HFFc6 (cell line): ENCODE results near the gene PCDHA3. TPM values are rescaled to one million over a fixed set of nuclear protein-coding genes. Genes with fewer than 3 reads are reported as not detected.
A peak's percentile ranks its signal among the peaks of the same experiment; 100 is the strongest.
"Not testable (repeated sequence)": the region's sequence is repeated elsewhere in the genome, so short reads cannot be mapped to it uniquely, and the experiment has no call there.

Experiments
- DNase-seq: peaks from one replicate; pipeline ENCODE4 v3.0.0-alpha.2; 2018
- H3K27ac Mint-ChIP-seq: 2 replicates; pipeline ENCODE4 v1.8.0; 2020; ENCODE audit warnings: mild to moderate bottlenecking, mixed read lengths
- H3K27me3 Mint-ChIP-seq: 2 replicates; pipeline ENCODE4 v1.8.0; 2021; ENCODE audit warnings: mild to moderate bottlenecking, moderate library complexity, mixed read lengths; ENCODE audit not compliant: insufficient read depth
- H3K36me3 Mint-ChIP-seq: 2 replicates; pipeline ENCODE4 v1.8.0; 2021; ENCODE audit warnings: low read depth, mixed read lengths
- H3K4me1 Mint-ChIP-seq: 2 replicates; pipeline ENCODE4 v1.8.0; 2020; ENCODE audit warnings: low read depth, mixed read lengths
- H3K4me3 Mint-ChIP-seq: 2 replicates; pipeline ENCODE4 v1.8.0; 2020; ENCODE audit warnings: mild to moderate bottlenecking, moderate library complexity, mixed read lengths
- H3K9me3 Mint-ChIP-seq: 2 replicates; pipeline ENCODE4 v1.8.0; 2020; ENCODE audit warnings: mild to moderate bottlenecking, mixed read lengths
- CTCF ChIP-seq: fragments of 200-600 bp; sonication (generic); IDR thresholded peaks from 2 replicates; pipeline ENCODE4 v1.5.0; 2021; ENCODE audit warnings: antibody characterized with exemption, mild to moderate bottlenecking
- total RNA-seq, 6 experiments: library from RNA; stranded (reverse); fragmentation: NEBNext Ultra II Directional; extraction: Animal tissue kit (Norgen Biotek cat#: 25700); gene quantifications; 2 replicates in 1 of 6; 3 replicates in 5 of 6; pipeline ENCODE4 v1.2.3, GENCODE V29; 2021

PCDHA3 gene
- total RNA-seq, 6 experiments from 2014 or later: 0.05 TPM; not detected in 5

GRCh38 chr5:140796718-140797095 is 4.2 kb upstream of the PCDHA3 start:
- Mint-ChIP-seq H3K36me3 (0 out of 2 replicates have a peak, but pooled peaks cover under 1% of the 10 kb centered on the region), H3K4me3 (no peak overlapping the region), H3K27me3 (no peaks in the 10 kb centered on the region), H3K9me3 (peaks cover 26% of the 10 kb centered on the region), H3K27ac (no peak overlapping the region), H3K4me1 (no peaks in the 10 kb centered on the region)
- no peak for DNase-seq
- no peak for TF ChIP-seq CTCF

DNA sequence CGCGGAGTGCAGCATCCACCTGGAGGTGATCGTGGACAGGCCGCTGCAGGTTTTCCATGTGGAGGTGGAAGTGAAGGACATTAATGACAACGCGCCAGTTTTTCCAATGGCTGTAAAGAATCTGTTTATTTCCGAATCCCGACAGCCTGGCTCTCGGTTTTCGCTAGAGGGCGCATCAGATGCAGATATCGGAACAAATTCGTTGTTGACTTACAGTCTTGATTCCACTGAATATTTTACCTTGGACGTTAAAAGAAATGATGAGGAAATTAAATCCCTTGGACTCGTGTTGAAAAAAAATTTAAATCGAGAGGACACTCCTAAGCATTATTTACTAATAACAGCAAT is 611 bp downstream of the PCDHA3 start:
- peak overlapping the region; percentile 70 for H3K4me3 Mint-ChIP-seq
- 0 out of 2 replicates have a peak, but pooled peaks have one; percentile 13 for TF ChIP-seq CTCF
- H3K27ac Mint-ChIP-seq: no peak overlapping the region
- H3K36me3 Mint-ChIP-seq: 0 out of 2 replicates have a peak, but pooled peaks cover 6% of the 10 kb centered on the region
- H3K27me3 Mint-ChIP-seq: no peaks in the 10 kb centered on the region; the same call in 1 of the 2 replicates
- H3K4me1 Mint-ChIP-seq: no peaks in the 10 kb centered on the region
- peaks cover 26% of the 10 kb centered on the region for H3K9me3 Mint-ChIP-seq
- no peak for DNase-seq

DNA sequence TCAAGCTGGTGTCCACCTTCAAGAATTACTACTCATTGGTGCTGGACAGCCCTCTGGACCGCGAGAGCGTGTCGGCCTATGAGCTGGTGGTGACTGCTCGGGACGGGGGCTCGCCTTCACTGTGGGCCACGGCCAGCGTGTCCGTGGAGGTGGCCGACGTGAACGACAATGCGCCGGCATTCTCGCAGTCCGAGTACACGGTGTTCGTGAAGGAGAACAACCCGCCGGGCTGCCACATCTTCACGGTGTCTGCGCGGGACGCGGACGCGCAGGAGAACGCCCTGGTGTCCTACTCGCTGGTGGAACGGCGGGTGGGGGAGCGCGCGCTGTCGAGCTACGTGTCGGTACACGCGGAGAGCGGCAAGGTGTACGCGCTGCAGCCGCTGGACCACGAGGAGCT is 1.5 kb downstream of the PCDHA3 start:
- H3K9me3 Mint-ChIP-seq: peaks cover 29% of the 10 kb centered on the region
- H3K36me3 Mint-ChIP-seq, DNase-seq, H3K4me3 Mint-ChIP-seq, H3K27ac Mint-ChIP-seq, H3K4me1 Mint-ChIP-seq, H3K27me3 Mint-ChIP-seq: not testable (repeated sequence)

GRCh38 chr5:140802781-140803271 is 2.0 kb downstream of the PCDHA3 start:
- TF ChIP-seq CTCF: no peak
- no peaks in the 10 kb centered on the region; the same call in 1 of the 2 replicates for H3K27me3 Mint-ChIP-seq

GRCh38 chr5:140806834-140807775 is 6.2 kb downstream of the PCDHA3 start, which contains the start of gene PCDHA4:
TSS of gene PCDHA4 (plus strand) at chr5:140807068.
- DNase-seq: no peak
- Mint-ChIP-seq H3K9me3 (peaks cover 46% of the 10 kb centered on the region), H3K36me3 (0 out of 2 replicates have a peak, but pooled peaks cover 1% of the 10 kb centered on the region), H3K4me3 (no peak within 1 kb of the TSS), H3K27ac (no peak within 1 kb of the TSS), H3K4me1 (no peaks in the 10 kb centered on the region), H3K27me3 (no peaks in the 10 kb centered on the region; the same call in 1 of the 2 replicates)
- peak; percentile 45; the same call in 1 of the 2 replicates for TF ChIP-seq CTCF

More at GRCh38 chr5:140802781-140803271, 2.0 kb downstream of the PCDHA3 start:
- no peak for DNase-seq
- H3K4me3 Mint-ChIP-seq: no peak overlapping the region
- H3K36me3 Mint-ChIP-seq: 0 out of 2 replicates have a peak, but pooled peaks cover 6% of the 10 kb centered on the region
- H3K27ac Mint-ChIP-seq: no peak overlapping the region
- H3K4me1 Mint-ChIP-seq: no peaks in the 10 kb centered on the region
- H3K9me3 Mint-ChIP-seq: peaks cover 32% of the 10 kb centered on the region

DNA sequence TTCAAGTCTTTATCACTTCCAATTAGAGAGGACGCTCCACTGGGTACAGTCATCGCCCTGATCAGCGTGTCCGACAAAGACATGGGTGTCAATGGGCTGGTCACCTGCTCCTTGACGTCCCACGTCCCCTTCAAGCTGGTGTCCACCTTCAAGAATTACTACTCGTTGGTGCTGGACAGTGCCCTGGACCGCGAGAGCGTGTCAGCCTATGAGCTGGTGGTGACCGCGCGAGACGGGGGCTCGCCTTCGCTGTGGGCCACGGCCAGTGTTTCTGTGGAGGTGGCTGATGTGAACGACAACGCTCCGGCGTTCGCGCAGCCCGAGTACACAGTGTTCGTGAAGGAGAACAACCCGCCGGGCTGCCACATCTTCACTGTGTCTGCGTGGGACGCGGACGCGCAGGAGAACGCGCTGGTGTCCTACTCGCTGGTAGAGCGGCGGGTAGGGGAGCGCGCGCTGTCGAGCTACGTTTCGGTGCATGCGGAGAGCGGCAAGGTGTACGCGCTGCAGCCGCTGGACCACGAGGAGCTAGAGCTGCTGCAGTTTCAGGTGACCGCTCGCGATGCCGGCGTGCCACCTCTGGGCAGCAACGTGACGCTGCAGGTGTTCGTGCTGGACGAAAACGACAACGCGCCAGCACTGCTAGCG is 7.5 kb downstream of the PCDHA3 start:
- H3K9me3 Mint-ChIP-seq: peaks cover 40% of the 10 kb centered on the region
- not testable (repeated sequence) for H3K27ac Mint-ChIP-seq, H3K27me3 Mint-ChIP-seq, H3K36me3 Mint-ChIP-seq, H3K4me1 Mint-ChIP-seq, DNase-seq, H3K4me3 Mint-ChIP-seq
